Sciatic nerve (tissue), 1 donor: ENCODE data around the gene TRIM68. TPM values are rescaled to one million over a fixed set of nuclear protein-coding genes. Genes with fewer than 3 reads are reported as not detected.

Experiments used
- total RNA-seq: library from RNA; stranded (reverse); fragmentation: NEBNext Ultra II Directional; extraction: Animal tissue kit (Norgen Biotek cat#: 25700); gene quantifications from one replicate; pipeline ENCODE4 v1.2.1, GENCODE V29; 2021
- donor health status: DM: no; HTN: no; CAD: no.

TRIM68 gene
- total RNA-seq, 1 donor from 2014 or later = 14.2 TPM

Other genes starting within 250 kb of the TRIM68 start
- gene OR52B4, start 239.8 kb downstream of the TRIM68 start, total RNA-seq = 0.45 TPM
- 17.6 TPM for gene TRIM21, start 214.5 kb downstream of the TRIM68 start, total RNA-seq
- gene OR52K2, start 158.9 kb downstream of the TRIM68 start, total RNA-seq = 0.49 TPM
- gene OR52K1, start 125.6 kb downstream of the TRIM68 start, total RNA-seq = 0.04 TPM
- not detected for gene OR52M1, start 63.0 kb downstream of the TRIM68 start, total RNA-seq
- not detected for gene OR52I2, start 26.5 kb downstream of the TRIM68 start, total RNA-seq
- gene OR52I1, start 14.2 kb downstream of the TRIM68 start, total RNA-seq = 0.13 TPM
- not detected for gene OR51D1, start 29.2 kb upstream of the TRIM68 start, total RNA-seq
- 1.4 TPM for gene OR51E1, start 35.8 kb upstream of the TRIM68 start, total RNA-seq
- 0.45 TPM for gene OR51E2, start 89.6 kb upstream of the TRIM68 start, total RNA-seq
- not detected for gene MMP26, start 96.6 kb upstream of the TRIM68 start, total RNA-seq
- gene OR51F1, start 161.7 kb upstream of the TRIM68 start, total RNA-seq = not detected
- not detected for gene OR52R1, start 196.1 kb upstream of the TRIM68 start, total RNA-seq
- not detected for gene OR51F2, start 213.1 kb upstream of the TRIM68 start, total RNA-seq
- not detected for gene OR51S1, start 241.0 kb upstream of the TRIM68 start, total RNA-seq